Endothelial cell of umbilical vein (primary cell): ENCODE results near the gene PARVA. TPM values are rescaled to one million over a fixed set of nuclear protein-coding genes. Genes with fewer than 3 reads are reported as not detected.

ENCODE experiments used
- BruUV-seq: library from RNA; stranded (reverse); fragments of 400-500 nt; replicated peaks from 2 replicates; lab custom pipeline; 2021; lab: Mats Ljungman, UMichigan
- CTCF ChIA-PET: fragments of 300-600, 350-600 bp; sonication (Branson Sonifier 250); formaldehyde crosslinking; loops from one replicate; lab custom pipeline; 2021; ENCODE audit warnings: antibody characterized with exemption, inconsistent platforms; lab: Charles Lee
- POLR2A ChIA-PET: fragments of 300-600, 350-600 bp; sonication (Branson Sonifier 250); formaldehyde crosslinking; loops from one replicate; lab custom pipeline; 2021; ENCODE audit warnings: antibody characterized with exemption, inconsistent platforms; lab: Charles Lee
- DNase-seq: peaks from one replicate; pipeline ENCODE4 v3.0.0-alpha.2; 2011; ENCODE audit warnings: low read depth, low spot score
- FAIRE-seq: peaks from 2 replicates; lab custom pipeline; 2011; peaks lifted over from hg19 to GRCh38; lab: Jason Lieb, UNC
- H2AFZ ChIP-seq: 2 replicates; pipeline ENCODE4 v1.6.0; 2012; ENCODE audit warnings: low read depth, low read length, control low read depth, inconsistent platforms
- H3K27ac ChIP-seq: 2 replicates; pipeline ENCODE4 v1.5.1; 2011; ENCODE audit warnings: low read depth, mild to moderate bottlenecking, control low read depth, low read length, moderate library complexity; ENCODE audit not compliant: insufficient read depth
- H3K27me3 ChIP-seq, 2 experiments: 2 replicates each; pipeline versions ENCODE4 v1.6.0 to v1.6.1; 2011; ENCODE audit warnings: low read length in 2 of 2, mixed read lengths in 1 of 2; ENCODE audit not compliant: control insufficient read depth in 2 of 2, insufficient read depth in 2 of 2
- H3K36me3 ChIP-seq, 2 experiments: 2 replicates in 1 of 2; 3 replicates in 1 of 2; pipeline ENCODE4 v1.5.1; 2011; ENCODE audit warnings: low read length in 2 of 2, mild to moderate bottlenecking in 1 of 2, moderate library complexity in 1 of 2; ENCODE audit not compliant: control insufficient read depth in 2 of 2, insufficient read depth in 2 of 2; ENCODE audit errors: extremely low read depth in 1 of 2
- H3K4me1 ChIP-seq: 3 replicates; pipeline ENCODE4 v1.5.1; 2011; ENCODE audit warnings: mild to moderate bottlenecking, low read length; ENCODE audit not compliant: control insufficient read depth, insufficient read depth; ENCODE audit errors: extremely low read depth
- H3K4me2 ChIP-seq: 2 replicates; pipeline ENCODE4 v1.6.1; 2011; ENCODE audit warnings: low read length, control low read depth, mixed read lengths; ENCODE audit not compliant: insufficient read depth
- H3K4me3 ChIP-seq, 3 experiments: fragments of 200-600 bp in 1 of 3; sonication (generic), shearing (Covaris generic) in 1 of 3; replicated peaks in 1 of 3; 2 replicates each; pipeline ENCODE4 v1.5.1; 2011 to 2016; ENCODE audit warnings: control low read depth in 3 of 3, low read length in 3 of 3, mild to moderate bottlenecking in 2 of 3, inconsistent platforms in 1 of 3, low read depth in 1 of 3, moderate library complexity in 1 of 3; ENCODE audit not compliant: insufficient read depth in 1 of 3
- H3K79me2 ChIP-seq: 2 replicates; pipeline ENCODE4 v1.6.0; 2012; ENCODE audit warnings: low read length, inconsistent platforms; ENCODE audit not compliant: control insufficient read depth, insufficient read depth
- H3K9ac ChIP-seq: replicated peaks from 2 replicates; pipeline ENCODE3; 2011; ENCODE audit warnings: low read length, control low read depth; ENCODE audit not compliant: insufficient read depth; ENCODE audit errors: extremely low read depth
- H3K9me1 ChIP-seq: replicated peaks from 3 replicates; pipeline ENCODE4 v1.6.0; 2011; ENCODE audit warnings: mild to moderate bottlenecking, low read length; ENCODE audit not compliant: control insufficient read depth, insufficient read depth; ENCODE audit errors: extremely low read depth
- H3K9me3 ChIP-seq: replicated peaks from 2 replicates; pipeline ENCODE4 v1.5.1; 2012; ENCODE audit warnings: low read length, inconsistent platforms; ENCODE audit not compliant: control insufficient read depth, insufficient read depth
- H4K20me1 ChIP-seq: replicated peaks from 2 replicates; pipeline ENCODE3; 2011; ENCODE audit warnings: mild to moderate bottlenecking, low read length; ENCODE audit not compliant: control insufficient read depth, insufficient read depth; ENCODE audit errors: extremely low read depth
- EZH2 ChIP-seq: IDR thresholded peaks from 2 replicates; pipeline ENCODE4 v1.6.1; 2012; ENCODE audit warnings: borderline replicate concordance, low read depth, mild to moderate bottlenecking, moderate library complexity, low read length, inconsistent platforms; ENCODE audit not compliant: severe bottlenecking
- FOS ChIP-seq: IDR thresholded peaks from 2 replicates; pipeline ENCODE4 v1.6.1; 2011; ENCODE audit warnings: mild to moderate bottlenecking, low read length, moderate library complexity, borderline replicate concordance; ENCODE audit not compliant: insufficient read depth
- GATA2 ChIP-seq: IDR thresholded peaks from 2 replicates; pipeline ENCODE4 v1.7.0; 2011; ENCODE audit warnings: low read depth, mild to moderate bottlenecking, moderate library complexity, mixed read lengths, low read length; ENCODE audit not compliant: insufficient read length, insufficient read depth
- JUN ChIP-seq: IDR thresholded peaks from 2 replicates; pipeline ENCODE4 v1.6.1; 2011; ENCODE audit warnings: borderline replicate concordance, low read depth; ENCODE audit not compliant: insufficient read length, insufficient read depth
- MYC ChIP-seq: IDR thresholded peaks from one replicate; pipeline ENCODE4 v1.6.1; 2011; ENCODE audit warnings: mild to moderate bottlenecking, low read depth, low read length
- POLR2A ChIP-seq: IDR thresholded peaks from 2 replicates; pipeline ENCODE4 v1.6.1; 2012; ENCODE audit warnings: low read depth, mild to moderate bottlenecking, control low read depth, low read length
- POLR2AphosphoS5 ChIP-seq: IDR thresholded peaks from 2 replicates; pipeline ENCODE4 v1.6.1; 2012; ENCODE audit warnings: low read depth, mild to moderate bottlenecking, control low read depth, low read length, moderate library complexity; ENCODE audit not compliant: insufficient read depth
- dilution Hi-C: fragments of 300-500 bp; cut with MboI; formaldehyde crosslinking; loops from one replicate; pipeline ENCODE4 v1.15.0; 2019; ENCODE audit warnings: low sequenced_read_pairs; ENCODE audit not compliant: extremely low pct_ligation_motif_present
- intact Hi-C: fragments of 100-400 bp; cut with micrococcal nuclease; formaldehyde crosslinking; loops from one replicate; pipeline ENCODE4 v1.10.0; 2022
- polyA plus RNA-seq, 4 experiments: library from polyadenylated mRNA; depleted of rRNA in 3 of 4; stranded (reverse) in 3 of 4; unstranded in 1 of 4; fragments of >200 nt; gene quantifications; 2 replicates each; pipeline versions ENCODE4 v1.2.1 to v1.2.3, GENCODE V29; 2011 to 2012; ENCODE audit warnings: missing spikeins in 1 of 4
- total RNA-seq: library from RNA; stranded (reverse); gene quantifications from 2 replicates; pipeline ENCODE4 v1.2.3, GENCODE V29; 2021
- TF ChIP-seq, protein P1 (sequence below): IDR thresholded peaks from 2 replicates; pipeline ENCODE4 v1.6.1; 2011; ENCODE audit not compliant: insufficient read depth, insufficient read length
- TF ChIP-seq, protein P2 (sequence below), 2 donors: IDR thresholded peaks; 1 replicate in 1 of 2; 2 replicates in 1 of 2; pipeline ENCODE4 v1.5.1; 2011; ENCODE audit warnings: low read length in 2 of 2, mild to moderate bottlenecking in 2 of 2, moderate library complexity in 2 of 2, control low read depth in 1 of 2, inconsistent platforms in 1 of 2, low read depth in 1 of 2; ENCODE audit not compliant: insufficient read depth in 1 of 2; ENCODE audit errors: extremely low read depth in 1 of 2

Gene PARVA
- total and polyA plus RNA-seq, 2 donors (not counting 3 experiments of a cell fraction or from before 2014, with no cell fraction given): 40.6 to 104 TPM

DNA sequence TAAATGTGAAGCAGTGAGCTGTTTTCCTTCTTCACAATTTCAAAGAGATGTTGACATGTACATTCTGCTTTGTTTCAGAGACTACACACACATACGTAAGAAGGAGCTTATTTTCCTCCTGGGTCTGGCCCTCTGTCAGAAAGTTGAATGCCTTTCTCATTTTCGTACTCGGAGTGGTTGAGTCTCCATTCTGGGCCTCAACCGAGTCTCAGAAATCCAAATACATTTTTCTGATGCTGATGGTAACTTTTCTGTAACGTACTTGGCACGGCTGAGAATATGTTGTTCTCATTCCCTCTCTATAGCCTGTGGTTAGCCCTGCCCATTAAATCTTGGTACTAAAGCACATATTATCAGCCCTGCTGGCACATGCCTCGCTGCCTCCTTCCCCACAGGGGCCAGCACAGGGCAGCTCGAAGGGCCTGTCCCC is 25.3 kb downstream of the PARVA start:
- dilution Hi-C loops (no loop called here), intact Hi-C loops (no loop called here)
- no peaks in the 10 kb centered on the region for H4K20me1 ChIP-seq
- no peaks in the 10 kb centered on the region for H3K27me3 ChIP-seq
- no TSS peak for BruUV-seq
- H3K4me1 ChIP-seq: peaks cover 4% of the 10 kb centered on the region
- no peaks in the 10 kb centered on the region for H3K9me1 ChIP-seq
- no peak overlapping the region for H3K27ac ChIP-seq
- H3K9me3 ChIP-seq: no peaks in the 10 kb centered on the region
- H3K4me2 ChIP-seq: no peak overlapping the region
- no peak for DNase-seq
- no peak overlapping the region for H3K9ac ChIP-seq
- no peak overlapping the region for H3K4me3 ChIP-seq
- peaks cover 47% of the 10 kb centered on the region for H3K79me2 ChIP-seq
- TF ChIP-seq, protein P1, sequence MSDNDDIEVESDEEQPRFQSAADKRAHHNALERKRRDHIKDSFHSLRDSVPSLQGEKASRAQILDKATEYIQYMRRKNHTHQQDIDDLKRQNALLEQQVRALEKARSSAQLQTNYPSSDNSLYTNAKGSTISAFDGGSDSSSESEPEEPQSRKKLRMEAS: no peak
- no peak for TF ChIP-seq JUN
- TF ChIP-seq POLR2AphosphoS5: no peak
- no peak for TF ChIP-seq GATA2
- no peak for TF ChIP-seq FOS
- no peak for TF ChIP-seq POLR2A
- TF ChIP-seq, protein P2, sequence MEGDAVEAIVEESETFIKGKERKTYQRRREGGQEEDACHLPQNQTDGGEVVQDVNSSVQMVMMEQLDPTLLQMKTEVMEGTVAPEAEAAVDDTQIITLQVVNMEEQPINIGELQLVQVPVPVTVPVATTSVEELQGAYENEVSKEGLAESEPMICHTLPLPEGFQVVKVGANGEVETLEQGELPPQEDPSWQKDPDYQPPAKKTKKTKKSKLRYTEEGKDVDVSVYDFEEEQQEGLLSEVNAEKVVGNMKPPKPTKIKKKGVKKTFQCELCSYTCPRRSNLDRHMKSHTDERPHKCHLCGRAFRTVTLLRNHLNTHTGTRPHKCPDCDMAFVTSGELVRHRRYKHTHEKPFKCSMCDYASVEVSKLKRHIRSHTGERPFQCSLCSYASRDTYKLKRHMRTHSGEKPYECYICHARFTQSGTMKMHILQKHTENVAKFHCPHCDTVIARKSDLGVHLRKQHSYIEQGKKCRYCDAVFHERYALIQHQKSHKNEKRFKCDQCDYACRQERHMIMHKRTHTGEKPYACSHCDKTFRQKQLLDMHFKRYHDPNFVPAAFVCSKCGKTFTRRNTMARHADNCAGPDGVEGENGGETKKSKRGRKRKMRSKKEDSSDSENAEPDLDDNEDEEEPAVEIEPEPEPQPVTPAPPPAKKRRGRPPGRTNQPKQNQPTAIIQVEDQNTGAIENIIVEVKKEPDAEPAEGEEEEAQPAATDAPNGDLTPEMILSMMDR (IDR thresholded peaks at IDR 0.05; ENCODE audit: extremely low read depth in 1 of 2, insufficient read depth in 1 of 2, low read depth in 1 of 2, low read length in 2 of 2): no peak
- TF ChIP-seq EZH2: no peak
- no peak for TF ChIP-seq MYC
- ChIA-PET CTCF (interaction anchor here (1.0 kb wide), 1 partner anchor 11 kb away, joined by 3 read pairs; no protein-coding TSS in a partner anchor), POLR2A (no interaction called here)
- H2AFZ ChIP-seq: no peak overlapping the region
- H3K36me3 ChIP-seq: no peaks in the 10 kb centered on the region
- no peak for FAIRE-seq
